MM.1S (cell line): Measurements from ENCODE around the gene RALGPS2.

Experiments
- EZH2 ChIP-seq: fragments of 300-600 bp; sonication (generic); optimal IDR thresholded peaks from 2 replicates; pipeline ENCODE3; 2017; ENCODE audit warnings: low read depth, mild to moderate bottlenecking, antibody characterized with exemption, low read length, mixed read lengths
- EZH2phosphoT487 ChIP-seq: fragments of 300-600 bp; sonication (generic); IDR thresholded peaks from 2 replicates; pipeline ENCODE4 v1.6.1; 2018; ENCODE audit warnings: antibody characterized with exemption, low read length
- TF ChIP-seq, protein P1 (sequence below): fragments of 300-600 bp; sonication (generic); IDR thresholded peaks from 2 replicates; pipeline ENCODE4 v1.5.1; 2016; ENCODE audit warnings: antibody characterized with exemption, low read length, mixed read lengths

DNA sequence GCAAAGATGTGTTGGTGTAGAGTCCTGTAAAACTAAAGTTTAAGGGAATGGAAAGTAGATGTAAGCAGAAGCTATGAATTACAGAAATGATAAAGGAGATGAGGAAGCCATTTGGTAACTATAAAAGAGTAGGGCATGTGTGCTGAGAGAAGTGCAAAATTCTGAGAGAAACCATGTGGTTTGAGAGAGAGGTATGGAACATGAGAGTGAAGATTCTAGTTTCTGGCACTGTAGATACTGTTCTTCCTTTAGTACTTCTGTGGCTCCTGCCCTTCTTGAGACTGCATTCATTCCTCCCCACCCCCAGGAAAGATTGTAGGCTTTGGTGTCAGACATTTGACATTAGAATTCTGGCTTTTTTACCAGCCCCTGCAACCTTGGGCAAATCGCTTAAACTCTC, 15.4 kb downstream of the RALGPS2 start:
- TF ChIP-seq, protein P1, sequence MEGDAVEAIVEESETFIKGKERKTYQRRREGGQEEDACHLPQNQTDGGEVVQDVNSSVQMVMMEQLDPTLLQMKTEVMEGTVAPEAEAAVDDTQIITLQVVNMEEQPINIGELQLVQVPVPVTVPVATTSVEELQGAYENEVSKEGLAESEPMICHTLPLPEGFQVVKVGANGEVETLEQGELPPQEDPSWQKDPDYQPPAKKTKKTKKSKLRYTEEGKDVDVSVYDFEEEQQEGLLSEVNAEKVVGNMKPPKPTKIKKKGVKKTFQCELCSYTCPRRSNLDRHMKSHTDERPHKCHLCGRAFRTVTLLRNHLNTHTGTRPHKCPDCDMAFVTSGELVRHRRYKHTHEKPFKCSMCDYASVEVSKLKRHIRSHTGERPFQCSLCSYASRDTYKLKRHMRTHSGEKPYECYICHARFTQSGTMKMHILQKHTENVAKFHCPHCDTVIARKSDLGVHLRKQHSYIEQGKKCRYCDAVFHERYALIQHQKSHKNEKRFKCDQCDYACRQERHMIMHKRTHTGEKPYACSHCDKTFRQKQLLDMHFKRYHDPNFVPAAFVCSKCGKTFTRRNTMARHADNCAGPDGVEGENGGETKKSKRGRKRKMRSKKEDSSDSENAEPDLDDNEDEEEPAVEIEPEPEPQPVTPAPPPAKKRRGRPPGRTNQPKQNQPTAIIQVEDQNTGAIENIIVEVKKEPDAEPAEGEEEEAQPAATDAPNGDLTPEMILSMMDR = no peak
- TF ChIP-seq EZH2 (no peak), EZH2phosphoT487 (no peak)
